T-helper 1 cell (primary cell): Measurements from ENCODE around the gene GALK1.
"Not testable (repeated sequence)": the region's sequence is repeated elsewhere in the genome, so short reads cannot be mapped to it uniquely, and the experiment has no call there.

Experiments used
- DNase-seq, 5 donors: peaks; one replicate each; pipeline ENCODE4 v3.0.0-alpha.2; 2012 to 2020

GALK1 gene

GRCh38 chr17:75763613-75764416, 1.2 kb downstream of the GALK1 start:
- no peak for DNase-seq

DNA sequence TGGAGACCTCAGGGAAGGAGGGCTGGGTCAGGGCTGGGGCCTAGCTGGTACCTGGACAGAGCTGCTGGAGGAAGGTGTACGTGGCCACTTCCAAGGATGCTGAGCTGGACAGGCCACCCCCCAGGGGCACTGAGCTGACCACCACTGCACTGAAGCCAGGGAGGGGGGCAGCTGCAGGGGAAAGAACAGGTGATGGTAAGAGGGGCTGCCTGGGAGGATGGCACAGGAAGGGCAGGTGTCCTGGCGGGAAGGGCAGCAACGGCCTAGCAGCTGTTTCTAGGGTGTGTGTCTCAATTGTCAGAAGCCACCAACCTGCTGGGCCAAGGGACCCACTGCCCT, 1.8 kb downstream of the GALK1 start:
- no peak for DNase-seq

DNA sequence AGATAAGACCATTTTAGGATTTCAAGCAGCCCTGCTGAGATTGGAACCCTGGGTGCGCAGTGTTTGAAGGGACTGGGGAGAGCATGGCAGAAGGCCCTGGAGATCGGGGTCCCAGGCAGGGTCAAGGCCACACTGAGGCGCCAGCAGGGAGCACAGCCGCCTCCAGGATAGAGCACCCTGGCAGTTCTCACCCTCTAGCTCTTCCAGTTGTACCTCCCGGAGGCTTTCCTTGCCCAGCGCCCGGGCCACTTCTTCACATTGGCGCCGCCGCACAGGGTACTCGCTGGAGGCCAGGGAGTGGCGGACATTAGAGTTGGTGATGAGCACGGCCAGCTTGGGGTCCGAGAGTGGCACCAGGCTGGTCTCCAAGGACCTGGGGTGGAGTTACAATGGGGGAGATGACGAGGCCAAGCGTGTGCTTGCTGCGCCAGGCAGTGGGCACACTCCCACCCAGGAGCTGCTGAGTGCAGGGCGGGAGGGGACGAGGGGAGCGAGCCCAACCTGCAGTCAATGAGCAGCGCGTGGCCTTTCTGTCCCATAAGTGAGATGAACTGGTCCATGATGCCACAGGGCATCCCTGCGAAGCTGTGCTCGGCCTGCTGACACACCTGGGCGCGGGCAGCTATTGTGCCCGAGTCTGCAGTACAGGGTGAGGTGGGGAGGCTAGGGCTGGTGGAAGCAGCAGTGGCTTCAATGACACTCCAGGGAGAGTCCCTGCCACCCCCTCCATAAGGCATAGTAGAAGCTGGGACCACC, 2.3 kb downstream of the GALK1 start:
- DNase-seq, result no peak

DNA sequence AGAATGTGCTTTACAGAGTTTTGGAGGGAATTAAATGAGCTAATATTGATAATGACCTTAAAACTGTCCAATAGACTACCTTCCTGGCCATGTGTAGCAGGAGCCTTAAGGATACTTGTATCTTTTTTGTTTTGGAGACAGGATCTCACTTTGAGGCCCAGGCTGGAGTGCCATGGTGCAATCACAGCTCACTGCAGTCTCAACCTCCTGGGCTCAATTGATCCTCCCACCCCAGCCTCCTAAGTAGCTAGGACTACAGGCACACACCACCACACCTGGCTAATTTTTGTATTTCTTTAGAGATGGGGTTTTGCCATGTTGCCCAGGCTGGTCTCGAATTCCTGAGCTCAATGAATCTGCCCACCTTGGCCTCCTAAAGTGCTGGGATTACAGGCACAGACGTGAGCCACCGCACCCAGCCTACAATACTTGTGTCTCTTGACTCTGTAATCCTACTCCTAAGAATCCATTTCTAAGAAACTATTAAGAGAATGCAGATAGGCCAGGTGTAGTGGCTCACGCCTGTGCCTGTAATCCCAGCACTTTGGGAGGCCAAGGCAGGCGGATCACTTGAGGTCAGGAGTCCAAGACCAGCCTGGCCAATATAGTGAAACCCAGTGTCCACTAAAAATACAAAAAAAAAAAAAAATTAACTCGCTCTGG, 4.9 kb downstream of the GALK1 start:
- DNase-seq, result not testable (repeated sequence)

- DNase-seq, result no peak
Measured at GRCh38 chr17:75759457-75759856, 5.5 kb downstream of the GALK1 start.

- no peak for DNase-seq
Measured at GRCh38 chr17:75758131-75758905, 6.7 kb downstream of the GALK1 start.

DNA sequence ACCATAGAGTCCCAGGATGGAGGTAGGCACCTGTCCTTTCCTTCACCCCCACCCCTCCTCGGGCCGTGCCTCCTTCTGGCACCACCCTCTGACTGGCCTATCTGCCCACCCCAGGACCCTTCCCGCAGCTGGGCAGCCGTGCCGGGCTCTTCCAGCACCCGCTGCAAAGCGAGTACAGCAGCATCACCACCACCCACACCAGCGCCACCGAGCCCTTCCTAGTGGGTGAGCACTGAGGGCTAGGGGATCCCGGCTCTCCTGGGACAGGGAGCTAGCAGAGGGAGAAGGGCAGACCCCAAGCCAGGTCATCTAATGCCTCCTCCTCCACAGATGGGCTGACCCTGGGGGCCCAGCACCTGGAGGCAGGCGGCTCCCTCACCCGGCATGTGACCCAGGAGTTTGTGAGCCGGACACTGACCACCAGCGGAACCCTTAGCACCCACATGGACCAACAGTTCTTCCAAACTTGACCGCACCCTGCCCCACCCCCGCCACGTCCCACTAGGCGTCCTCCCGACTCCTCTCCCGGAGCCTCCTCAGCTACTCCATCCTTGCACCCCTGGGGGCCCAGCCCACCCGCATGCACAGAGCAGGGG, 7.8 kb downstream of the GALK1 start:
- DNase-seq, result no peak

DNA sequence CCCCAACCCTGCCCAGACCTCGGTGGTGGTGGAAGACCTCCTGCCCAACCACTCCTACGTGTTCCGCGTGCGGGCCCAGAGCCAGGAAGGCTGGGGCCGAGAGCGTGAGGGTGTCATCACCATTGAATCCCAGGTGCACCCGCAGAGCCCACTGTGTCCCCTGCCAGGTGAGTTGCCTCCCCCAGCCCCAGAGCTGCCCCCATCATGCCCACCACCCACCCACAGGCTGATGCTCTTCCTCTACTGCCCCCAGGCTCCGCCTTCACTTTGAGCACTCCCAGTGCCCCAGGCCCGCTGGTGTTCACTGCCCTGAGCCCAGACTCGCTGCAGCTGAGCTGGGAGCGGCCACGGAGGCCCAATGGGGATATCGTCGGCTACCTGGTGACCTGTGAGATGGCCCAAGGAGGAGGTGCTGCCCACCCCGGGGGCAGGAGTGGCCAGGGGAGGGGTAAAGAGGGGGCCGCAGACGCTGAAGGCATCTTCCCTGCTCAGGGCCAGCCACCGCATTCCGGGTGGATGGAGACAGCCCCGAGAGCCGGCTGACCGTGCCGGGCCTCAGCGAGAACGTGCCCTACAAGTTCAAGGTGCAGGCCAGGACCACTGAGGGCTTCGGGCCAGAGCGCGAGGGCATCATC, 8.4 kb downstream of the GALK1 start:
- no peak for DNase-seq

DNA sequence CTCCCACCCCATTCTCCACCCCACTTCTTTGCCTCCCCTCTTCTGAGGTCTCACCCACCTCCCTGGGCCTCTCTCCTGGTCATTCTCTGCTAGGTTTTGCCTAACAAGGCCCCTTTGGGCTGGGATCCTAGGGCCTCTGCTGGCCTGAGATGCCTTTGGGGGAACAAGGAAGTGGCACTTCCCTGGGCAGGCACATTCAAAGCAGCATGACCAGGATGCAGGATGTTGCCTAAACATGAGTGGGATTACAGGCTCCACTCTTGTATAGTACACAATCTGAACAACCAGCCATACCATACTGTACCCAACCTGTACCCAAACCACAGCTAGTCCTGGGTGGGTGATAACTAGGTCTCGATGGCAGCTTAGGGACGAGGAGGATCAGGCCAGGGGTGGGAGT, 9.0 kb downstream of the GALK1 start:
- no peak for DNase-seq

GRCh38 chr17:75755205-75755901, 9.6 kb downstream of the GALK1 start:
- DNase-seq, result no peak

- no peak for DNase-seq
Measured at GRCh38 chr17:75754378-75755204, 10.4 kb downstream of the GALK1 start.

DNA sequence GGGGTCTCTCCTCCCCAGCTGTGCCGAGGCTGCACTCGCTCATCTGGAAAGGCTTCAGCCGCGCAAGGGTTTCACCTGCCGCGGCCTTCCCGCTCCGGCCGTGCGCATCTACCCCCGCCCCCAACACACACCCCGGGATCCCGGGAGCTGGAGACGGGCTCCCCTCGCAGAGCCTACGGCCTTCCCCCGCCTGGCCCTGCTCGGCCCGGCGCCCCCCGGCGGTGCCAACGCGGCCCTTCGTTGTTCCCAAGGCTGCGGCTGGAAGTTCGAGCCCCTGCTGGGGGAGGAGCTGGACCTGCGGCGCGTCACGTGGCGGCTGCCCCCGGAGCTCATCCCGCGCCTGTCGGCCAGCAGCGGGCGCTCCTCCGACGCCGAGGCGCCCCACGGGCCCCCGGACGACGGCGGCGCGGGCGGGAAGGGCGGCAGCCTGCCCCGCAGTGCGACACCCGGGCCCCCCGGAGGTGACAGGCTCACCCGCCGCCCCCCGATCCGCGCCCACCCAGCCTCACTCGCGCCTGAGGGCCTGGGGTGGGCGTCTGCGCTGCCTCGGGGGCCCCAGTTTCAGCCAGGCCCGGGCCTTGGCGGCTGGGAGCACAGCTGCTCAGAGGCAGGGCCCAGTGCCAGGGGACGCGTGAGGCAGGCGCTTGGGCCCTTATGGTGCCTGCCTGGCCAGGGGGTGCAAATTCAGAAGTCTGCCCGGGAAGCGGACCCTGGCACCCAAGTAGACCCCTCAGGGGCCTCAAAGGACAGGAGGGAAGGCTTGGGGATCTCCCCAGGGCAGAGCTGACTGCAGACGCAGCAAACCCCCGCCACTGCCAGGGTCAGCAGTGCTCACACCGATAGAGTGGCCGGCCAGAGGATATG, 11.2 kb downstream of the GALK1 start:
- DNase-seq, result peak; percentile 52 to 72 (median 59)

GRCh38 chr17:75752802-75753513, 12.0 kb downstream of the GALK1 start:
- no peak for DNase-seq

- no peak for DNase-seq
Measured at GRCh38 chr17:75752405-75752709, 12.6 kb downstream of the GALK1 start.

DNA sequence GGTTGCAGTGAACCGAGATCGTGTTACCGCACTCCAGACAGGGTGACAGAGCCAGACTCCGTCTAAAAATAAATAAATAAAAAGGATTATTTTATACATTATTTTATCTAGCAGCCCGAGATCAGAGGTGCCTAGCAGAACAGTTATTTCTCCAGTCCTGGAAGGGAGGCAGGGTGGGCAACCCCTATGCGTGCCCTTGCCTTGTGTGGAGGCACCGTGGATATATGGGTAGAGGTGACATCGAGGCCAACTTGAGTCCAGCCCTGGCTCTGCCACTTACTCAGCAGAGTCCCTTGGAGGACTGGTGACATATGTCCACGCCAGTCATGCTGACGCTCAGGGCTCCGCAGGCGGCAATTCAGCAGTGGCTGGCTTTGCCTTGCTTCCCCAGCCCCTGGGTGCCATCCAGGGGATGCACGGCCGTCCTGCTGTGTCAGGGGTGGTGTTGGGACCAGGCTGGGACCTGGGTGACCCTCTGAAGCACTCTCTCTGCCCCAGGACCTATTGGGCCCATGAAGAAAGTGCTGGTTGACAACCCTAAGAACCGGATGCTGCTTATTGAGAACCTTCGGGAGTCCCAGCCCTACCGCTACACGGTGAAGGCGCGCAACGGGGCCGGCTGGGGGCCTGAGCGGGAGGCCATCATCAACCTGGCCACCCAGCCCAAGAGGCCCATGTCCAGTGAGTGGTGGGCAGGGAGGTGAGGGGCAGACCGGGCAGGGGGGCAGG, 13.2 kb downstream of the GALK1 start:
- no peak for DNase-seq

DNA sequence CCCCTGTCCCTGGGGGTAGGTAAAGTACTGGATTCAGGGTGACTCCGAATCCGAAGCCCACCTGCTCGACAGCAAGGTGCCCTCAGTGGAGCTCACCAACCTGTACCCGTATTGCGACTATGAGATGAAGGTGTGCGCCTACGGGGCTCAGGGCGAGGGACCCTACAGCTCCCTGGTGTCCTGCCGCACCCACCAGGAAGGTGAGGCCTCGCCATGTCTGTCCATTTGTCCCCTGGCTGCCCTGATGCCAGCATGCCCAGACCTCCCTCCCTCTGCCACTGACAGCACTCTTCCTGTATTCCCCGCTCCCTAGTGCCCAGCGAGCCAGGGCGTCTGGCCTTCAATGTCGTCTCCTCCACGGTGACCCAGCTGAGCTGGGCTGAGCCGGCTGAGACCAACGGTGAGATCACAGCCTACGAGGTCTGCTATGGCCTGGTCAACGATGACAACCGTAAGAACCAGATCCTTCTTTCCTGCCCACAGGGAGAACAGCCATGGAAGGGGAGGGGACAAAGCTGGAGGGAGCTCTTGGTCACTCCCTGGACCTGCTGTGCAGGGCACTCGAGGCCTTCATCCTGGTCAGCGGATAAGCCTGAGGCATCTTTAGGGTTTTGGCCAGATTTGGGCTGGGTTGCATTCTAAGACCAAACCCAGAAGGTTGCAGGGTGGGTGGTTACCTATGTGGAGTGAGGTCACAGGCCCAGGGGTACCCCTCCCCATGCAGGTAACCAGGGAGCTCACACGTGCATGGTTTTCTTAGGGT, 14.2 kb downstream of the GALK1 start:
- DNase-seq, result no peak
